Neuron (in vitro differentiated cells): Measurements from ENCODE around the gene PTGES3L.
"Not testable (repeated sequence)": the region's sequence is repeated elsewhere in the genome, so short reads cannot be mapped to it uniquely, and the experiment has no call there.

Experiments used
- H2AFZ ChIP-seq: one replicate; pipeline ENCODE4 v1.6.1; 2013; ENCODE audit warnings: low read depth, mild to moderate bottlenecking, inconsistent platforms, low read length, moderate library complexity
- H3K27me3 ChIP-seq: one replicate; pipeline ENCODE4 v1.6.1; 2013; ENCODE audit warnings: low read length; ENCODE audit not compliant: insufficient read depth
- H3K36me3 ChIP-seq: one replicate; pipeline ENCODE4 v1.6.1; 2013; ENCODE audit warnings: low read length; ENCODE audit not compliant: insufficient read depth
- H3K4me1 ChIP-seq: one replicate; pipeline ENCODE4 v1.6.1; 2013; ENCODE audit warnings: low read length; ENCODE audit not compliant: insufficient read depth
- H3K4me3 ChIP-seq: 2 replicates; pipeline ENCODE4 v1.5.1; 2013; ENCODE audit warnings: mild to moderate bottlenecking, low read length, moderate library complexity
- H3K9me3 ChIP-seq: one replicate; pipeline ENCODE4 v1.6.1; 2013; ENCODE audit warnings: low read length

PTGES3L gene

GRCh38 chr17:43003542-43004172, 23.8 kb upstream of the PTGES3L start:
- H3K4me3 ChIP-seq, result no peak overlapping the region
- no peaks in the 10 kb centered on the region for H3K9me3 ChIP-seq
- no peak overlapping the region for H2AFZ ChIP-seq
- H3K27me3 ChIP-seq, result no peaks in the 10 kb centered on the region
- peaks cover 11% of the 10 kb centered on the region for H3K4me1 ChIP-seq
- H3K36me3 ChIP-seq, result peaks cover 40% of the 10 kb centered on the region

GRCh38 chr17:43000894-43001293, 21.0 kb upstream of the PTGES3L start:
- not testable (repeated sequence) for H3K4me3 ChIP-seq, H3K9me3 ChIP-seq, H3K27me3 ChIP-seq, H3K4me1 ChIP-seq, H2AFZ ChIP-seq
- H3K36me3 ChIP-seq, result peaks cover 40% of the 10 kb centered on the region

- no peaks in the 10 kb centered on the region for H3K27me3 ChIP-seq
- H3K4me3 ChIP-seq, result peak overlapping the region; percentile 72
- no peak overlapping the region for H2AFZ ChIP-seq
- peaks cover 9% of the 10 kb centered on the region for H3K4me1 ChIP-seq
- peaks cover 43% of the 10 kb centered on the region for H3K36me3 ChIP-seq
- H3K9me3 ChIP-seq, result no peaks in the 10 kb centered on the region
Observed at GRCh38 chr17:42999003-42999525, 19.2 kb upstream of the PTGES3L start.

- H3K9me3 ChIP-seq, result no peaks in the 10 kb centered on the region
- H3K27me3 ChIP-seq, result no peaks in the 10 kb centered on the region
- H2AFZ ChIP-seq, result no peak within 1 kb of the TSS
- H3K36me3 ChIP-seq, result peaks cover 37% of the 10 kb centered on the region
- H3K4me3 ChIP-seq, result peak within 1 kb of the TSS; percentile 72
- H3K4me1 ChIP-seq, result peaks cover 9% of the 10 kb centered on the region
Observed at GRCh38 chr17:42997984-42998938, 18.4 kb upstream of the PTGES3L start, which contains the start of gene RPL27. RPL27 (plus strand) TSS chr17:42998419; CDS start chr17:42998751, 332 bp downstream.

GRCh38 chr17:42997390-42997983, 17.6 kb upstream of the PTGES3L start:
- no peaks in the 10 kb centered on the region for H3K9me3 ChIP-seq
- peaks cover 36% of the 10 kb centered on the region for H3K36me3 ChIP-seq
- H2AFZ ChIP-seq, result no peak overlapping the region
- peaks cover 9% of the 10 kb centered on the region for H3K4me1 ChIP-seq
- H3K4me3 ChIP-seq, result peak overlapping the region; percentile 20
- H3K27me3 ChIP-seq, result no peaks in the 10 kb centered on the region

GRCh38 chr17:42993913-42994312, 14.0 kb upstream of the PTGES3L start:
- H3K4me3 ChIP-seq, H3K4me1 ChIP-seq, H3K27me3 ChIP-seq, H2AFZ ChIP-seq, H3K9me3 ChIP-seq: not testable (repeated sequence)
- peaks cover 41% of the 10 kb centered on the region for H3K36me3 ChIP-seq

GRCh38 chr17:42992872-42993271, 13.0 kb upstream of the PTGES3L start:
- H3K27me3 ChIP-seq, result no peaks in the 10 kb centered on the region
- peaks cover 49% of the 10 kb centered on the region for H3K36me3 ChIP-seq
- H3K4me1 ChIP-seq, result no peaks in the 10 kb centered on the region
- no peaks in the 10 kb centered on the region for H3K9me3 ChIP-seq
- no peak overlapping the region for H3K4me3 ChIP-seq
- no peak overlapping the region for H2AFZ ChIP-seq

- no peaks in the 10 kb centered on the region for H3K9me3 ChIP-seq
- no peaks in the 10 kb centered on the region for H3K27me3 ChIP-seq
- H3K4me1 ChIP-seq, result no peaks in the 10 kb centered on the region
- peaks cover 54% of the 10 kb centered on the region for H3K36me3 ChIP-seq
- H3K4me3 ChIP-seq, result no peak overlapping the region
- H2AFZ ChIP-seq, result no peak overlapping the region
Observed at GRCh38 chr17:42991471-42991870, 11.6 kb upstream of the PTGES3L start.

GRCh38 chr17:42989726-42990652, 10.1 kb upstream of the PTGES3L start:
- Histone ChIP-seq H3K4me3 (no peak overlapping the region), H3K4me1 (no peaks in the 10 kb centered on the region), H3K36me3 (peaks cover 59% of the 10 kb centered on the region), H3K27me3 (no peaks in the 10 kb centered on the region), H2AFZ (no peak overlapping the region), H3K9me3 (no peaks in the 10 kb centered on the region)

- H3K4me3 ChIP-seq, result no peak overlapping the region
- peaks cover 58% of the 10 kb centered on the region for H3K36me3 ChIP-seq
- no peaks in the 10 kb centered on the region for H3K27me3 ChIP-seq
- H3K9me3 ChIP-seq, result no peaks in the 10 kb centered on the region
- no peaks in the 10 kb centered on the region for H3K4me1 ChIP-seq
- no peak overlapping the region for H2AFZ ChIP-seq
Observed at GRCh38 chr17:42989141-42989540, 9.3 kb upstream of the PTGES3L start.

- no peak overlapping the region for H3K4me3 ChIP-seq
Observed at GRCh38 chr17:42985225-42985624, 5.3 kb upstream of the PTGES3L start.

GRCh38 chr17:42982266-42982665, 2.4 kb upstream of the PTGES3L start:
- H3K36me3 ChIP-seq, result peaks cover 15% of the 10 kb centered on the region
- no peak overlapping the region for H3K4me3 ChIP-seq
- no peaks in the 10 kb centered on the region for H3K27me3 ChIP-seq
- peaks cover 12% of the 10 kb centered on the region for H3K4me1 ChIP-seq
- H2AFZ ChIP-seq, result no peak overlapping the region
- no peaks in the 10 kb centered on the region for H3K9me3 ChIP-seq

More at GRCh38 chr17:42985225-42985624, 5.3 kb upstream of the PTGES3L start:
- no peaks in the 10 kb centered on the region for H3K27me3 ChIP-seq
- no peaks in the 10 kb centered on the region for H3K9me3 ChIP-seq
- no peak overlapping the region for H2AFZ ChIP-seq
- H3K4me1 ChIP-seq, result peaks cover 9% of the 10 kb centered on the region
- peaks cover 38% of the 10 kb centered on the region for H3K36me3 ChIP-seq
